ENCODE data around the gene SCP2.

The SCP2 gene

DNA sequence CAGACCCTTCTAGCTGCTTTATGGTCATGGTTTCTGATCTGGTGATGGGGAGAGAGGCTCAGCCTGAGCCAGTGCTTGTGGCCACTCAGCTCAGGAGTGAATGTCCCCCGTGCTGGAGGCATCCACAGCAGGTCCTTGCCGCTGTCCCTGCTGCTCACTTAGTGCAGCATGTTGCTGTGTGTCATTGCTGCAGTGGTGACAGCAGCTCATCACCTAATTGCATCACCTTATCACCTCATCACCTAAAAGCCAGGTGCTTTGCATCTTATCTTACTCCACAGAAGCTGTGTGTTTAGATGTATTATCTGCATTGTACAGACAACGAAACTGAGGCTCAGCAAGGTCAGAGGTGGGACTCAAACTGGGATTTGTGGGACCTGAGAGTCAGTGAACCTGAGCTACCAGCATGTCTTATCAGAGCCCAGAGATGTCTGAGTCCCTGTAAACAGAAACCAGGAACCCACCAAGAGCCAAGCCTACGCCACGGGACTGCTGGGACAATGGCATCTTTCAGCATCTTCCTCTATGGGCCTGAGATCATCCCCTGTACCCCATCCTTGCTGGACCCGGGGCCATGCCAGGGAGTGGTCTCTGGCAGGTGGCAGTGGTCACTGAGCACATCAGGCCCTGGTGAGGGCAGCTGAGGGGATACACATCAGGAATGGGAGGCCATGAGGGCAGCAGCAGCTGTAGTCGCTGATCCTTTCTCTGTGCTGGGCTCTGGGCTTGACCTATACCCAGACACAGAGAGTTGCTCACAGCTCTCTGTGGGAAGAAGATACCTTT is 141.4 kb downstream of the SCP2 start:
- Histone ChIP-seq H3K14ac (ENCODE audit: low read length in 2 of 2) (no peak overlapping the region), H3K18ac (ENCODE audit: low read depth in 1 of 2, low read length in 2 of 2) (no peak overlapping the region), H3K4me3 (ENCODE audit: insufficient read depth in 1 of 2, low read depth in 1 of 2, low read length in 2 of 2) (no peak overlapping the region), H2BK12ac (ENCODE audit: low read length in 2 of 2) (no peak overlapping the region), H3K27ac (ENCODE audit: low read length, poor library complexity, severe bottlenecking) (no peak overlapping the region), H3K9me3 (ENCODE audit: control insufficient read depth, low read length) (no peaks in the 10 kb centered on the region), H2BK120ac (ENCODE audit: low read depth, low read length) (no peak overlapping the region), H3K4me2 (ENCODE audit: low read length, poor library complexity, severe bottlenecking) (no peak overlapping the region), H3K9ac (ENCODE audit: low read length) (no peak overlapping the region), H4K91ac (ENCODE audit: low read length) (peak overlapping the region; percentile 54), H3K36me3 (ENCODE audit: control insufficient read depth in 1 of 2, insufficient read depth in 2 of 2, low read depth in 1 of 2, low read length in 2 of 2) (peaks cover 0 to 63% of the 10 kb centered on the region in 2 experiments), H2AK5ac (ENCODE audit: low read length, severe bottlenecking) (no peak overlapping the region), H2BK5ac (ENCODE audit: low read depth, low read length, poor library complexity, severe bottlenecking) (no peak overlapping the region), H3K23ac (ENCODE audit: low read length in 2 of 2) (no peak overlapping the region), H3K27me3 (ENCODE audit: control insufficient read depth in 1 of 2, insufficient read depth in 1 of 2, low read length in 2 of 2) (peaks cover 0 to 14% of the 10 kb centered on the region in 2 experiments), H4K8ac (ENCODE audit: low read length) (no peak overlapping the region), H2AFZ (ENCODE audit: low read depth, low read length) (no peak overlapping the region), H3K4me1 (ENCODE audit: control insufficient read depth, insufficient read depth, low read depth, low read length) (peaks cover 3% of the 10 kb centered on the region), H2BK15ac (ENCODE audit: low read depth, poor library complexity, severe bottlenecking) (no peak overlapping the region), H3K79me1 (replicated peaks; ENCODE audit: low read length, poor library complexity, severe bottlenecking) (no peaks in the 10 kb centered on the region), H3K4ac (ENCODE audit: low read depth in 1 of 2, low read length in 2 of 2) (no peak overlapping the region)
- 91% methylated on average over 7 of the region's 7 CpGs for WGBS
- DNase-seq: no peak

DNA sequence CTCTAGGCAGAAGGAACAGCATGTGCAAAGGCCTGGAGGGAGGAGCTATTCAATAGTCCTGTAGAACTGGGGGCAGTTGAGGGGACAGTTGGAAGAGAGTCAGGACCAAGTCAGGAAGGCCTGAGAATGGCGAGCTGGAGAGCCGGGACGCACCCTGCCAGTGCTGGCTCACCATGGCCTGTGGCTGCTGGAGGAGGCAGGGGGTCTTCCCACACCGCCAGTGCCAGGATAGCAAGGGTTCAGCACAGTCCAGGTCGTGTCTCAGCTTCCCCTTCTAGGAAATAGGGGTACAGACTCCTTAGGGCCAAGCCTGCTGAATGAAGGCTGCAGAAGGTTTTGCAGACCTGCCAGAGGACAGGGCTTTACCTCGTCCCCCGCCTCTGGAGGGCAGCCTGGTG is 142.2 kb downstream of the SCP2 start:
- Histone ChIP-seq H3K79me1 (replicated peaks; ENCODE audit: low read length, poor library complexity, severe bottlenecking) (no peaks in the 10 kb centered on the region), H3K4me1 (ENCODE audit: control insufficient read depth, insufficient read depth, low read depth, low read length) (peaks cover 3% of the 10 kb centered on the region), H4K8ac (ENCODE audit: low read length) (no peak overlapping the region), H3K4me3 (ENCODE audit: insufficient read depth in 1 of 2, low read depth in 1 of 2, low read length in 2 of 2) (no peak overlapping the region), H3K23ac (ENCODE audit: low read length in 2 of 2) (no peak overlapping the region), H2BK12ac (ENCODE audit: low read length in 2 of 2) (no peak overlapping the region), H2BK120ac (ENCODE audit: low read depth, low read length) (no peak overlapping the region), H3K27ac (ENCODE audit: low read length, poor library complexity, severe bottlenecking) (no peak overlapping the region), H3K4ac (ENCODE audit: low read depth in 1 of 2, low read length in 2 of 2) (no peak overlapping the region), H3K14ac (ENCODE audit: low read length in 2 of 2) (no peak overlapping the region), H2AFZ (ENCODE audit: low read depth, low read length) (no peak overlapping the region), H3K36me3 (ENCODE audit: control insufficient read depth in 1 of 2, insufficient read depth in 2 of 2, low read depth in 1 of 2, low read length in 2 of 2) (peaks cover 0 to 58% of the 10 kb centered on the region in 2 experiments), H2BK15ac (ENCODE audit: low read depth, poor library complexity, severe bottlenecking) (no peak overlapping the region), H4K91ac (ENCODE audit: low read length) (no peak overlapping the region), H3K9me3 (ENCODE audit: control insufficient read depth, low read length) (no peaks in the 10 kb centered on the region), H2AK5ac (ENCODE audit: low read length, severe bottlenecking) (no peak overlapping the region), H3K4me2 (ENCODE audit: low read length, poor library complexity, severe bottlenecking) (no peak overlapping the region), H3K27me3 (ENCODE audit: control insufficient read depth in 1 of 2, insufficient read depth in 1 of 2, low read length in 2 of 2) (peaks cover 0 to 7% of the 10 kb centered on the region in 2 experiments), H2BK5ac (ENCODE audit: low read depth, low read length, poor library complexity, severe bottlenecking) (no peak overlapping the region), H3K18ac (ENCODE audit: low read depth in 1 of 2, low read length in 2 of 2) (no peak overlapping the region), H3K9ac (ENCODE audit: low read length) (no peak overlapping the region)
- DNase-seq: no peak
- 87% methylated on average over 7 of the region's 7 CpGs for WGBS

DNA sequence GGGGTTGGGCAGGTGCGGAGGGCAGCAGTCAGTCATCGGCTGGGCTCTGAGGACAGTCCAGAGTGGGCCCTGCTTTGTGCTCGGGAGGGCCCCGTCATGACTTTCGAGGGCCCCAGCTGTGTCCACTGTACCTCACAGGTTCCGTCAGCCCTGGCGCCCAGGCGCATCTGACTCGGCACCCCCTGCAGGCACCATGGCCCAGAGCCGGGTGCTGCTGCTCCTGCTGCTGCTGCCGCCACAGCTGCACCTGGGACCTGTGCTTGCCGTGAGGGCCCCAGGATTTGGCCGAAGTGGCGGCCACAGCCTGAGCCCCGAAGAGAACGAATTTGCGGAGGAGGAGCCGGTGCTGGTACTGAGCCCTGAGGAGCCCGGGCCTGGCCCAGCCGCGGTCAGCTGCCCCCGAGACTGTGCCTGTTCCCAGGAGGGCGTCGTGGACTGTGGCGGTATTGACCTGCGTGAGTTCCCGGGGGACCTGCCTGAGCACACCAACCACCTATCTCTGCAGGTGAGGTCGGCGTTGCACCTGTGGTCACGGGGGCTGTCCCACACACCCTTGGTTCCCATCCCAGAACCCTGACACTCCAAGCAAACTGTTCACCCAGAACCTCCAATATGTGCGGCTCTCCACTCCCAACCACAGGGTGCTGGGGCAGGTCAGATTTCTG is 142.7 kb downstream of the SCP2 start:
- Histone ChIP-seq H2AFZ (ENCODE audit: low read depth, low read length) (no peak overlapping the region), H3K14ac (ENCODE audit: low read length in 2 of 2) (no peak overlapping the region), H2AK5ac (ENCODE audit: low read length, severe bottlenecking) (no peak overlapping the region), H3K4me3 (ENCODE audit: insufficient read depth in 1 of 2, low read depth in 1 of 2, low read length in 2 of 2) (no peak overlapping the region), H2BK5ac (ENCODE audit: low read depth, low read length, poor library complexity, severe bottlenecking) (no peak overlapping the region), H4K91ac (ENCODE audit: low read length) (no peak overlapping the region), H3K36me3 (ENCODE audit: control insufficient read depth in 1 of 2, insufficient read depth in 2 of 2, low read depth in 1 of 2, low read length in 2 of 2) (peaks cover 0 to 58% of the 10 kb centered on the region in 2 experiments), H3K4me2 (ENCODE audit: low read length, poor library complexity, severe bottlenecking) (no peak overlapping the region), H3K23ac (ENCODE audit: low read length in 2 of 2) (no peak overlapping the region), H3K27ac (ENCODE audit: low read length, poor library complexity, severe bottlenecking) (no peak overlapping the region), H2BK15ac (ENCODE audit: low read depth, poor library complexity, severe bottlenecking) (no peak overlapping the region), H3K4ac (ENCODE audit: low read depth in 1 of 2, low read length in 2 of 2) (no peak overlapping the region), H3K9me3 (ENCODE audit: control insufficient read depth, low read length) (no peaks in the 10 kb centered on the region), H3K18ac (ENCODE audit: low read depth in 1 of 2, low read length in 2 of 2) (no peak overlapping the region), H2BK120ac (ENCODE audit: low read depth, low read length) (no peak overlapping the region), H3K27me3 (ENCODE audit: control insufficient read depth in 1 of 2, insufficient read depth in 1 of 2, low read length in 2 of 2) (peaks cover 0 to 3% of the 10 kb centered on the region in 2 experiments), H3K4me1 (ENCODE audit: control insufficient read depth, insufficient read depth, low read depth, low read length) (peaks cover 3% of the 10 kb centered on the region), H3K9ac (ENCODE audit: low read length) (no peak overlapping the region), H3K79me1 (replicated peaks; ENCODE audit: low read length, poor library complexity, severe bottlenecking) (no peaks in the 10 kb centered on the region), H2BK12ac (ENCODE audit: low read length in 2 of 2) (no peak overlapping the region), H4K8ac (ENCODE audit: low read length) (no peak overlapping the region)
- DNase-seq: no peak
- 94% methylated on average over 31 of the region's 31 CpGs for WGBS

DNA sequence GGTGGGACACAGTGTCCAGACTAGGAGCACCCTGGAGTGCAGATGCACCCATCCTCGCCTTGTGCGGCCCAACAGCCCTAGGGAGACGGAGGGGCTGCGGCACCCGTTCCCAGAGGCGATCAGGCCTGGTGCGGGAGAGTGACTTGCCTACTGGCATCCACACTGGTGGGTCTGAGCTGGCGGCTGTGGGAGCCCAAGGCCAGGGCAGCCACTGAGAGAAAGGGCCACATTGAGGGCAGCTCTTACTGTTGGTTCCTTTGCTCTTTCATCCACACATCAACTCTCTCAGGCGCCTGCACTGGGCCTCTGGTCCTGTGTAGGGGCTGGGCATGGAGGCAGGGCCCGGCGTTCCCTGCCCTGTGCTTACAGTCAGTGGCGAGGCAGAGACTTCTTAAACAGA is 143.5 kb downstream of the SCP2 start:
- H2AFZ ChIP-seq (ENCODE audit: low read depth, low read length): no peak overlapping the region
- DNase-seq: no peak
- H3K4me3 ChIP-seq (ENCODE audit: insufficient read depth in 1 of 2, low read depth in 1 of 2, low read length in 2 of 2): no peak overlapping the region
- no peak overlapping the region for H2BK12ac ChIP-seq (ENCODE audit: low read length in 2 of 2)
- H3K27me3 ChIP-seq (ENCODE audit: control insufficient read depth in 1 of 2, insufficient read depth in 1 of 2, low read length in 2 of 2): no peaks in the 10 kb centered on the region
- H3K36me3 ChIP-seq (ENCODE audit: control insufficient read depth in 1 of 2, insufficient read depth in 2 of 2, low read depth in 1 of 2, low read length in 2 of 2): peaks cover 0 to 57% of the 10 kb centered on the region in 2 experiments
- no peak overlapping the region for H3K4ac ChIP-seq (ENCODE audit: low read depth in 1 of 2, low read length in 2 of 2)
- peak overlapping the region in 1 of 2 experiments; percentile 16 for H3K18ac ChIP-seq (ENCODE audit: low read depth in 1 of 2, low read length in 2 of 2)
- peak overlapping the region in 1 of 2 experiments; percentile 64 for H3K14ac ChIP-seq (ENCODE audit: low read length in 2 of 2)
- no peak overlapping the region for H2AK5ac ChIP-seq (ENCODE audit: low read length, severe bottlenecking)
- H3K9me3 ChIP-seq (ENCODE audit: control insufficient read depth, low read length): no peaks in the 10 kb centered on the region
- H3K4me2 ChIP-seq (ENCODE audit: low read length, poor library complexity, severe bottlenecking): no peak overlapping the region
- H3K9ac ChIP-seq (ENCODE audit: low read length): no peak overlapping the region
- H4K8ac ChIP-seq (ENCODE audit: low read length): no peak overlapping the region
- WGBS: 97% methylated on average over 11 of the region's 12 CpGs
- no peak overlapping the region for H2BK5ac ChIP-seq (ENCODE audit: low read depth, low read length, poor library complexity, severe bottlenecking)
- no peak overlapping the region for H4K91ac ChIP-seq (ENCODE audit: low read length)
- peaks cover 3% of the 10 kb centered on the region for H3K4me1 ChIP-seq (ENCODE audit: control insufficient read depth, insufficient read depth, low read depth, low read length)
- no peaks in the 10 kb centered on the region for H3K79me1 ChIP-seq (replicated peaks; ENCODE audit: low read length, poor library complexity, severe bottlenecking)
- no peak overlapping the region for H2BK120ac ChIP-seq (ENCODE audit: low read depth, low read length)
- no peak overlapping the region for H3K23ac ChIP-seq (ENCODE audit: low read length in 2 of 2)
- H2BK15ac ChIP-seq (ENCODE audit: low read depth, poor library complexity, severe bottlenecking): no peak overlapping the region
- H3K27ac ChIP-seq (ENCODE audit: low read length, poor library complexity, severe bottlenecking): no peak overlapping the region

Measured in mesenchymal stem cell (in vitro differentiated cells and primary cell).